GM19043 (cell line): Measurements from ENCODE around the gene PDZRN3.

Experiments
- ATAC-seq: cut with Tn5 transposase; IDR thresholded peaks from one replicate; pipeline ENCODE4 v1.9.1; 2021; ENCODE audit warnings: low read depth; ENCODE audit not compliant: unreplicated experiment

The PDZRN3 gene

DNA sequence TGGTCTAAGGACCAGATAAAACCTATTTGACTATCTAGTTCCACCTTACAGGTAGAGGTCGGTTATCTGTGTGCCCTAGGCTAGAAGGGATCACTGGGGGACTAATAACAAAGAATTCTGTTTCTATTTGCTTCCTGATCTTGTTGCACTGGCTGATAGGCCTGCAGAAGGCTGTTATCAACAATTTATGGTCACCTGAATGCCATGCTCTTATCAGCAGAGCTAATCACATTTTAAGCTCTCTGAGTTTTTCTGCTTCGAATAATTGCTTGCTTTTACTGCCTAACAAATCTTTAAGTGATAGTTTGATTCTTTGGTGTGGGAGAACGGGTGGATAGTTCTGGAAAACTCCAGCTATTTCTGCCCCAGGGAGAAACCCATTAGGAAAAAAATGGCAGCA is 263.1 kb downstream of the PDZRN3 start:
- ATAC-seq: no peak

DNA sequence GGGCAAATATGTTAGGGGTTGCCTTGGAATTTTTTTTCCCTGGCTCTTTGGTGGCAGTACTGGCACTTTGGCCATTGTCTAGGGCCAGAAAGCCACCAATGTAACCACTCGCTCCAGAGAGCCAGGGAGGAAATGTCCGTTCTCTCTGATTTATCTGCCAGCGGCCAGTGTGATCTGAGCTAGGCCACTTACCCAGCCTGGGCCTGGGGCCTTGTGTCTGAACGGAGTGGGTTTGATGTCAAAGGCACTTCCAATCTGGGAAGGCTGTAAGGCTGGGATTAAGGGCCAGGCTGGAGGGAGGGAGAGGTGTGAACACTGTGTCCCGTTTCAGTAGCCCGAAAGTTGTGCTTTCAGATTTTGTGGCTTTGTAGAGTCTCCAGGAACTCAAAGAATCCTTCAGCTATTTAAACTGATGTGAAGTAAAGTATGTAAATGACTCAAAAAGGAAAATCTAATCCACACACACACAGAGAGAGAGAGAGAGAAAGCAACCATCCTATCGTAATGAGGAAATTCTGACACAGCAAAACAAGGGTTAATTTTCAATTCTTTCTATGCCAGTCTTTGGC is 271.0 kb downstream of the PDZRN3 start:
- no peak for ATAC-seq

DNA sequence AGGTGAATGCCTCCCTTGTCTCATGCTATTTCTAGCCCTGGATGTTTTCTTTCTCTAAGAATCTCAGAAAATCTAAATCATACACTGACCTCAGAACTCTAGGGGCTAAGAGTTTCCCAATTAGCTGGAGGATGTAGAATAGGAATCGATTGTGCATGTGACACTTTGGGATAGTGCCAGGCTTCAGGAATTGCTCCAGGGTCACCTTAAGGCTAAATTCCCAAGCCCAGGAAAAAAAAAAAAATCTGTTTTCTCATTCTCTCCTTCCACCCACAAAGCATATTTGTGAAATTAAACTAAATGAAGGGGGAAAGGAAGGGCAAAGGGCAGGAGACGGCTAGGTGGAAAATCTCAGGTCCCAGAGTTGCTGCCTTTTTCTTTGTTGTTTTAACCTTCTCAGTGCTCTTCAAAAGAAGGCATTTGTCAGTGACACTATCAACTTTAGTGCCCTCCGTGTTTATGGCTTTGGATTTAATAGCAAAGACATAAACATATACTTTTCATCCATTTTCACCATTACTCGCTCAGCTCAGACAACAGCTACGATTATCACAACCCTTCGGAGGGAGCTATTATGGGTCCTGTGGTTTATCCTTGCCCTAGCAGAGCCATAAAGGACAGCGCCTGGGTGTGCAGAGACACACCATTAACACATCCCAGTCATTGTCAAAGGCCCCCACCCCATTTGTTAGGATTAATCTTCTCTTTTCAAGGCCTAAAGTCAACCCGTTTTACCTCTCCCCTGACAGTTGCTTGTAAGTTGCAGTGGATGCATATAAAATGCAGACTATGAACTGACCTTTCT is 271.7 kb downstream of the PDZRN3 start:
- no peak for ATAC-seq

DNA sequence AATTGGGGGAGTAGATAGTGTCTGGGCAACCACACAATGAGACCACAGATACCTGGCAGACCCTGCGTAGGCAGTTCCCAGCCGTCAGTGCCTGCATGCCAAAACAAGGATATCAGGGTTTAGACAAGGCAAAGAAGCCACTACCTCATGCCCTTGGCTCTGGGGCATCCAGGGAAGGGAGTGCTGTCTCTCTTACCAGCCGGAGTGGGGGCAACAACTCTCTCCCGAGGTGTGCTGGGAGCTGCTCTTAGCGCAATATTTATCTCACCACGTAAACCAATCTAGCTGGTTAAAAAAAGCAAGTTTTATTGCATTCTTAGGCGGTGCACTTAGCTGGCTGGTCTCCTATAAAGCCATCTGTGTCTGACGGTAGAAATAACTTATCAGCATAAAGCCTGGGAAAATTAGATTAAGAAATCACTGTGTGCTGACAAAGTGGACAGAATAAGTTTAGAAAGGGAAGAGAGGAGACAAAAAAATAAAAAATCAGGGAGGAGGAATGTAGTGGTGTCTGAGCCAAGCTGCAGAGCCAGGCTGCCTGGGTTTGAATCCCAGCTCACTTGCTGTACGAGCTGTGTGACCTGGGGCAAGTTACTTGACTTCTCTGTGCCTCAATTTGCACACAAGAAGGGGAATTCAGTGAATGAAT is 273.2 kb downstream of the PDZRN3 start:
- no peak for ATAC-seq

DNA sequence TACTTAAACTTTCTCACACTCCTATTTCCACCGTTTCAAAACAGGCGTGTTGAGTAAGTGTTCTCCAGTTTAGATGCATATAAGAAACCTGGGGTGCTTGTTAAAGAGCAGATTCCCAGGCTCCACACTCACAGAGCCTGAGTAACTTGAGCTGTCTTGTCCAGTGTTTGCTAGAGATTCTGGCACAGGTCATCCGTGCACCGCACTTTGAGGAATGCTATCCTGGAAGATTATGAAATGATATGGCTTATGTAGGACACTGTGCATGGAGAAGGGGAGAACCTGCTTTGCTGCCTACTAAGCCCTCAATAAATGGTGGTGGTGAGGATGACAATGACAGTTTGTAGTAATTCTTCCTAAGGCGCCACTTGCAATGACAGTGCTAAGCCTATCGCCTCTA is 273.7 kb downstream of the PDZRN3 start:
- ATAC-seq: no peak

DNA sequence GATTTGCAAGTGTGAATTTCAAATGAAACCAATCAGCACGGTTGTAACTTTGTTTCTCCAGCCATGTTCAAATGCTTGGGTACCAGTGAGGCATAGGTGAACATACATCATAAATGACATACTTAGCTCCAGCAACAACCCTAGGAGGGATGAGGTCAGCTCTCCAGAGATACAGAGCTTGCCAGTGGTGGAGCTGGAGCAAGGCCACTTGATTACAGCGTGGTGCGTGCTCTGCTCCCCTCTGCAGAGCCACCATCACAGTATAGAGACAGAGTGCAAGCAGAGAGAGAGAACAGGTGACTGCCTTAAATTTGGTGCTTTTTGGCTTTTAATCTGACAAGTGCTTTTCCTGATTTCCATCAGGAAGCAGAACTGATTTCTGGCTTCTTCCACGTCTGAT is 275.1 kb downstream of the PDZRN3 start:
- ATAC-seq: no peak

DNA sequence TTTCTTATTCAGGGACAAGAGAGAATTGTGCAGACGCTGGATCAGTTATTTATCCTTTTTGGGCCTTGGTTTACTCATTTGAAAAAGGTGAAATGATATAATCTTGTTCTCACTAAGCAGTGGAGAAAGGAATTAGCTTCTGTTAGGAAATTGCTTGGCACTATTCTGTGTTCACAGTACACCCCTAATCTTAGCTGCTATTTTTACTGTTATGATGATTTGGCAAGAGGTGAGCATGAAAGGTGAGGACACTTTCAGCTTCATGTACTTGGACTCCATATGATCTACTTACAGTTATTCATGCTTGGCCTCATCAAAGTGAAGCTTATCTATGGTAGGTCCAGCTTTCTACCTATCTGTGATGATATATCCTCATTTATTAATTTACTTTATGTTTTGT is 282.7 kb downstream of the PDZRN3 start:
- no peak for ATAC-seq

DNA sequence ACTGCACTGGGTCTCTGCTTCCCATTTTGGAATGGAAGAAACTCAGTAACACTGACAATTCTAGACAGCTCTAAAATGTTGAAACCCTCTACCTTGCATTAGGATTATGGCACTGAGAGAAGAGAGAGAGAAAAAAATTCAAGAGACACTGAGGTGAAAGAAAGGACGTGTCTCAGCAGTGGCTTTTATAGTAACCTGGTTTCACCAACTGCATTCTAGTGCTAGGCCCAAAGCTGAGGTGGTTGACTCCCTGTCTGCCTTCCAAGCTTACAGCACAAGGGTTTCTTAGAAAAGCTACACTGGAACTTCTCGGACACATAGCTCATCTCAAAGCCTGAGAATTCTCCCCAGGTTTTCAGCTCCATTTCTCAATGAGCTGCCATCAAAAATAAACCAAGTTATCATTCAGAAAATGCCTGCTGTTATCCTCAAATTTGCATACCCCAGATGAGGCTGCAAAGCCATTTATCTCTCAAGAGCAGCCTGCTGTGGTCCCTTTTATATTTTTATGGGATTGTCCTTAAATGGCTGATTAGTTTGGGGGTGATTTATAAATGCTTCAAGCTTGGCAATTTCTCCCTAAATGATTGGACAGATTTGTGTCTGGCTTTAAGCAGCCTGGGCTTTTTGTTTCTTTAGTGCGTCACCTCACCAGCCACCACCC is 283.3 kb downstream of the PDZRN3 start:
- no peak for ATAC-seq

DNA sequence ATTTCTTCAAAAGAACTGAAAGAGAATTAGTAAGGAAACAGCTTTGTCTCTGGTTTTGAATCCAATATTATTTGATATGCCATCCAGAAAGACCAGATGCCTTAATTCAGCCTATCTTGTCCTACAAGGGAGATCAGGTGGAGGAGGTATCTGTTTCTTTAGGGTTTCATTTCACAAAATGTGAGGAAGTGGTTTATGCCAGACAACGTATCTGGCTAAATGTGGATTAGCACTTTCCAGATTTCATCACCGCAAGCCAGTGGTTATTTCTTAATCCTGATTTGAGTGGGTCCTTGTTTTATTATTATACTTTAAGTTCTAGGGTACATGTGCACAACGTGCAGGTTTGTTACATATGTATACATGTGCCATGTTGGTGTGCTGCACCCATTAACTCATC is 292.2 kb downstream of the PDZRN3 start:
- no peak for ATAC-seq
